HepG2 (cell line): Measurements from ENCODE around the gene POU2F1. TPM values are rescaled to one million over a fixed set of nuclear protein-coding genes. Genes with fewer than 3 reads are reported as not detected.

ENCODE experiments used
- ATAC-seq: fragments of 200-7000 bp; cut with Tn5 transposase; 3 replicates; pipeline ENCODE4 v1.9.1; 2020; ENCODE audit warnings: mild to moderate bottlenecking, moderate library complexity
- BruUV-seq: library from RNA; stranded (reverse); fragments of 400-500 nt; replicated peaks from 2 replicates; lab custom pipeline; 2021; lab: Mats Ljungman, UMichigan
- CTCF ChIA-PET: fragments of 300-600 bp; formaldehyde crosslinking; extraction: SDS; loops from one replicate; lab custom pipeline; 2021; ENCODE audit warnings: low total read pairs, inconsistent platforms, low intra/inter-chr PET ratio; lab: Yijun Ruan, JAX
- POLR2A ChIA-PET: fragments of 350-600 bp; sonication (Branson Sonifier 250); formaldehyde crosslinking; loops from one replicate; lab custom pipeline; 2020; ENCODE audit warnings: antibody characterized with exemption, inconsistent platforms; lab: Yijun Ruan, JAX
- DNase-seq: peaks from one replicate; pipeline ENCODE4 v3.0.0-alpha.2; 2015; ENCODE audit warnings: low spot score
- FAIRE-seq: peaks from 3 replicates; lab custom pipeline; 2011; peaks lifted over from hg19 to GRCh38; lab: Jason Lieb, UNC
- H2AFZ ChIP-seq: one replicate; pipeline ENCODE4 v1.6.1; 2011; ENCODE audit warnings: low read length, inconsistent platforms
- H3K27ac ChIP-seq: fragments of 300-600 bp; 3 replicates; pipeline ENCODE4 v1.8.0; 2011; ENCODE audit warnings: mixed run types, mild to moderate bottlenecking, mixed read lengths, low read length, inconsistent platforms; ENCODE audit not compliant: insufficient read depth; ENCODE audit errors: extremely low read length
- H3K27me3 ChIP-seq, 2 experiments: fragments of 200-600 bp in 1 of 2; 2 replicates in 1 of 2; 3 replicates in 1 of 2; pipeline versions ENCODE4 v1.6.0 to v1.8.0; 2011; ENCODE audit warnings: low read length in 2 of 2, mild to moderate bottlenecking in 2 of 2, moderate library complexity in 2 of 2, inconsistent platforms in 1 of 2; ENCODE audit not compliant: insufficient read depth in 2 of 2, control insufficient read depth in 1 of 2
- H3K36me3 ChIP-seq, 2 experiments: fragments of 200-600 bp in 1 of 2; replicated peaks in 1 of 2; 2 replicates in 1 of 2; 3 replicates in 1 of 2; pipeline versions ENCODE4 v1.5.1 to v1.8.0; 2011; ENCODE audit warnings: low read length in 2 of 2, inconsistent platforms in 1 of 2; ENCODE audit not compliant: insufficient read depth in 2 of 2, control insufficient read depth in 1 of 2
- H3K4me1 ChIP-seq: 2 replicates; pipeline ENCODE4 v1.5.1; 2012; ENCODE audit warnings: low read length, inconsistent platforms; ENCODE audit not compliant: insufficient read depth
- H3K4me2 ChIP-seq: 2 replicates; pipeline ENCODE4 v1.6.0; 2011; ENCODE audit warnings: low read depth, low read length, inconsistent platforms
- H3K4me3 ChIP-seq, 3 experiments: fragments of 200-600 bp in 1 of 3; sonication (generic), shearing (Covaris generic) in 1 of 3; replicated peaks in 1 of 3; 2 replicates each; pipeline ENCODE4 v1.5.1; 2011 to 2016; ENCODE audit warnings: low read length in 3 of 3, inconsistent platforms in 2 of 3, low read depth in 2 of 3, mild to moderate bottlenecking in 2 of 3, control low read depth in 1 of 3, mixed read lengths in 1 of 3; ENCODE audit not compliant: insufficient read depth in 1 of 3
- H3K79me2 ChIP-seq: one replicate; pipeline ENCODE4 v1.6.1; 2011; ENCODE audit warnings: low read length, inconsistent platforms; ENCODE audit not compliant: insufficient read depth
- H3K9ac ChIP-seq: 2 replicates; pipeline ENCODE4 v1.6.0; 2011; ENCODE audit warnings: mild to moderate bottlenecking, low read depth, low read length, inconsistent platforms; ENCODE audit not compliant: insufficient read depth
- H3K9me3 ChIP-seq: 2 replicates; pipeline ENCODE4 v1.5.1; 2012; ENCODE audit warnings: mild to moderate bottlenecking, low read length
- H4K20me1 ChIP-seq: 2 replicates; pipeline ENCODE4 v1.6.0; 2011; ENCODE audit warnings: inconsistent platforms, mild to moderate bottlenecking, low read length, moderate library complexity; ENCODE audit not compliant: insufficient read depth
- ATM ChIP-seq: fragments of 450-650 bp; IDR thresholded peaks from 2 replicates; pipeline ENCODE4 v1.7.1; 2017; ENCODE audit warnings: mild to moderate bottlenecking, borderline replicate concordance
- CENPT ChIP-seq: sonication (generic); formaldehyde crosslinking; IDR thresholded peaks from 2 replicates; pipeline ENCODE4 v1.8.0; 2022; ENCODE audit warnings: low read depth, mild to moderate bottlenecking, moderate library complexity, missing genetic modification reagents
- HOXA9 ChIP-seq: sonication (generic); formaldehyde crosslinking; IDR thresholded peaks from 2 replicates; pipeline ENCODE4 v1.8.1; 2022; ENCODE audit warnings: missing genetic modification reagents, mild to moderate bottlenecking, moderate library complexity, borderline replicate concordance
- THAP11 ChIP-seq: IDR thresholded peaks from 2 replicates; pipeline ENCODE4 v1.6.1; 2016; ENCODE audit warnings: missing biosample characterization, missing genetic modification reagents
- ZNF792 ChIP-seq: IDR thresholded peaks from 2 replicates; pipeline ENCODE4 v1.6.1; 2016
- in situ Hi-C: cut with HindIII; loops from 2 replicates; pipeline ENCODE4 v1.10.0; 2017; ENCODE audit warnings: low pct_unique_long_range_greater_than_20kb; ENCODE audit not compliant: extremely low pct_ligation_motif_present
- intact Hi-C: fragments of 100-400 bp; cut with micrococcal nuclease; formaldehyde crosslinking; loops from one replicate; pipeline ENCODE4 v1.10.0; 2022; ENCODE audit not compliant: unreplicated experiment
- polyA plus RNA-seq, 8 experiments: library from polyadenylated mRNA; depleted of rRNA in 3 of 8; stranded (reverse) in 7 of 8; unstranded in 1 of 8; fragments of >200 nt; fragmentation: Illumina TruSeq in 4 of 8; extraction: Trizol in 4 of 8; gene quantifications; 2 replicates each; pipeline versions ENCODE4 v1.2.1 to v1.2.3, GENCODE V29; 2011 to 2016; ENCODE audit warnings: low read depth in 4 of 8, missing spikeins in 1 of 8, mixed read lengths in 1 of 8; ENCODE audit not compliant: insufficient read depth in 1 of 8
- total RNA-seq, 5 experiments: library from RNA; depleted of rRNA; stranded (reverse); fragments of >200 nt; fragmentation: Illumina TruSeq; extraction: Trizol; gene quantifications; 2 replicates each; pipeline ENCODE4 v1.2.3, GENCODE V29; 2016; ENCODE audit warnings: low read depth in 1 of 5
- TF ChIP-seq, protein P1 (sequence below), 2 experiments: sonication (generic) in 1 of 2; formaldehyde crosslinking in 1 of 2; IDR thresholded peaks; 2 replicates each; pipeline versions ENCODE4 v1.5.1 to v1.6.1; 2011 to 2020; ENCODE audit warnings: borderline replicate concordance in 1 of 2, low read depth in 1 of 2, low read length in 1 of 2, mild to moderate bottlenecking in 1 of 2, missing genetic modification reagents in 1 of 2, moderate library complexity in 1 of 2
- TF ChIP-seq, protein P2 (sequence below): sonication (generic); formaldehyde crosslinking; IDR thresholded peaks from 2 replicates; pipeline ENCODE4 v1.4.0; 2020; ENCODE audit warnings: mild to moderate bottlenecking, missing genetic modification reagents
- TF ChIP-seq, protein P3 (sequence below): IDR thresholded peaks from 2 replicates; pipeline ENCODE4 v1.6.1; 2016; ENCODE audit warnings: low read depth, missing genetic modification reagents, missing compliant biosample characterization

Gene POU2F1
- total and polyA plus RNA-seq, 2 of the 13 experiments (the other 11 are each of a cell fraction or from before 2014, with no cell fraction given): 10.2 to 13.0 TPM

DNA sequence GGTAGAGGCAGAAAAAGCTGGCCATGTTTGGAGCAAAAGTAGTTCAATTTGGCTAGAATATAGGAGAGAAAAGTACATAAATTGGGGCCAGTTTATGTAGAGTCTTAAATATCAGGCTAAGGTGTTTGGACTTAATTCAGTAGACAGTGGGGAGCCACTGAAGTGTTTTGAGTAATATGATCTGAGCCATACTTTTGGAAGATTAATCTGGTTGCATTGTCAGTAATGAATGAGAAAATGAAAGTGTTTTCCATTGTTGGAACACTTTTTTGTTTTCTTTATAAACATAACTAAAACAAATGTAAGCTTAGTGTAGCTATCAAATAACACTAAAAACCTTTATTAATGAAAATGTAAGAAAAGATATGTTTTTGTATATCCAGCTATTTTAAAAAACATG lies 42.1 kb downstream of the POU2F1 start:
- POLR2A ChIA-PET: no interaction called here
- ATAC-seq (no peak), FAIRE-seq (no peak), DNase-seq (no peak)
- CTCF ChIA-PET: no interaction called here
- Histone ChIP-seq H3K9ac (no peak overlapping the region), H3K4me2 (no peak overlapping the region), H3K27ac (no peak overlapping the region), H3K27me3 (no peaks in the 10 kb centered on the region), H3K9me3 (no peaks in the 10 kb centered on the region), H2AFZ (no peak overlapping the region), H3K4me3 (no peak overlapping the region), H3K4me1 (peaks cover 17% of the 10 kb centered on the region; the same call in 1 of the 2 replicates), H3K36me3 (no peaks in the 10 kb centered on the region), H4K20me1 (no peaks in the 10 kb centered on the region; the same call in 1 of the 2 replicates), H3K79me2 (peaks cover 37% of the 10 kb centered on the region)
- BruUV-seq: no TSS peak
- in situ Hi-C loops (loop anchor here (25.0 kb wide), 1 partner anchor 274 kb away; no protein-coding TSS in a partner anchor), intact Hi-C loops (no loop called here)
- TF ChIP-seq ZNF792 (CRISPR knock-in tag) (no peak), THAP11 (CRISPR knock-in tag) (no peak), CENPT (CRISPR knock-in tag) (no peak), HOXA9 (no peak), ATM (no peak)
- TF ChIP-seq, protein P1, sequence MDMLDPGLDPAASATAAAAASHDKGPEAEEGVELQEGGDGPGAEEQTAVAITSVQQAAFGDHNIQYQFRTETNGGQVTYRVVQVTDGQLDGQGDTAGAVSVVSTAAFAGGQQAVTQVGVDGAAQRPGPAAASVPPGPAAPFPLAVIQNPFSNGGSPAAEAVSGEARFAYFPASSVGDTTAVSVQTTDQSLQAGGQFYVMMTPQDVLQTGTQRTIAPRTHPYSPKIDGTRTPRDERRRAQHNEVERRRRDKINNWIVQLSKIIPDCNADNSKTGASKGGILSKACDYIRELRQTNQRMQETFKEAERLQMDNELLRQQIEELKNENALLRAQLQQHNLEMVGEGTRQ (IDR thresholded peaks at IDR 0.05; ENCODE audit: low read depth, low read length): no peak
- TF ChIP-seq, protein P1 (CRISPR knock-in tag; IDR thresholded peaks at IDR 0.05; ENCODE audit: borderline replicate concordance): no peak
- TF ChIP-seq, protein P2, sequence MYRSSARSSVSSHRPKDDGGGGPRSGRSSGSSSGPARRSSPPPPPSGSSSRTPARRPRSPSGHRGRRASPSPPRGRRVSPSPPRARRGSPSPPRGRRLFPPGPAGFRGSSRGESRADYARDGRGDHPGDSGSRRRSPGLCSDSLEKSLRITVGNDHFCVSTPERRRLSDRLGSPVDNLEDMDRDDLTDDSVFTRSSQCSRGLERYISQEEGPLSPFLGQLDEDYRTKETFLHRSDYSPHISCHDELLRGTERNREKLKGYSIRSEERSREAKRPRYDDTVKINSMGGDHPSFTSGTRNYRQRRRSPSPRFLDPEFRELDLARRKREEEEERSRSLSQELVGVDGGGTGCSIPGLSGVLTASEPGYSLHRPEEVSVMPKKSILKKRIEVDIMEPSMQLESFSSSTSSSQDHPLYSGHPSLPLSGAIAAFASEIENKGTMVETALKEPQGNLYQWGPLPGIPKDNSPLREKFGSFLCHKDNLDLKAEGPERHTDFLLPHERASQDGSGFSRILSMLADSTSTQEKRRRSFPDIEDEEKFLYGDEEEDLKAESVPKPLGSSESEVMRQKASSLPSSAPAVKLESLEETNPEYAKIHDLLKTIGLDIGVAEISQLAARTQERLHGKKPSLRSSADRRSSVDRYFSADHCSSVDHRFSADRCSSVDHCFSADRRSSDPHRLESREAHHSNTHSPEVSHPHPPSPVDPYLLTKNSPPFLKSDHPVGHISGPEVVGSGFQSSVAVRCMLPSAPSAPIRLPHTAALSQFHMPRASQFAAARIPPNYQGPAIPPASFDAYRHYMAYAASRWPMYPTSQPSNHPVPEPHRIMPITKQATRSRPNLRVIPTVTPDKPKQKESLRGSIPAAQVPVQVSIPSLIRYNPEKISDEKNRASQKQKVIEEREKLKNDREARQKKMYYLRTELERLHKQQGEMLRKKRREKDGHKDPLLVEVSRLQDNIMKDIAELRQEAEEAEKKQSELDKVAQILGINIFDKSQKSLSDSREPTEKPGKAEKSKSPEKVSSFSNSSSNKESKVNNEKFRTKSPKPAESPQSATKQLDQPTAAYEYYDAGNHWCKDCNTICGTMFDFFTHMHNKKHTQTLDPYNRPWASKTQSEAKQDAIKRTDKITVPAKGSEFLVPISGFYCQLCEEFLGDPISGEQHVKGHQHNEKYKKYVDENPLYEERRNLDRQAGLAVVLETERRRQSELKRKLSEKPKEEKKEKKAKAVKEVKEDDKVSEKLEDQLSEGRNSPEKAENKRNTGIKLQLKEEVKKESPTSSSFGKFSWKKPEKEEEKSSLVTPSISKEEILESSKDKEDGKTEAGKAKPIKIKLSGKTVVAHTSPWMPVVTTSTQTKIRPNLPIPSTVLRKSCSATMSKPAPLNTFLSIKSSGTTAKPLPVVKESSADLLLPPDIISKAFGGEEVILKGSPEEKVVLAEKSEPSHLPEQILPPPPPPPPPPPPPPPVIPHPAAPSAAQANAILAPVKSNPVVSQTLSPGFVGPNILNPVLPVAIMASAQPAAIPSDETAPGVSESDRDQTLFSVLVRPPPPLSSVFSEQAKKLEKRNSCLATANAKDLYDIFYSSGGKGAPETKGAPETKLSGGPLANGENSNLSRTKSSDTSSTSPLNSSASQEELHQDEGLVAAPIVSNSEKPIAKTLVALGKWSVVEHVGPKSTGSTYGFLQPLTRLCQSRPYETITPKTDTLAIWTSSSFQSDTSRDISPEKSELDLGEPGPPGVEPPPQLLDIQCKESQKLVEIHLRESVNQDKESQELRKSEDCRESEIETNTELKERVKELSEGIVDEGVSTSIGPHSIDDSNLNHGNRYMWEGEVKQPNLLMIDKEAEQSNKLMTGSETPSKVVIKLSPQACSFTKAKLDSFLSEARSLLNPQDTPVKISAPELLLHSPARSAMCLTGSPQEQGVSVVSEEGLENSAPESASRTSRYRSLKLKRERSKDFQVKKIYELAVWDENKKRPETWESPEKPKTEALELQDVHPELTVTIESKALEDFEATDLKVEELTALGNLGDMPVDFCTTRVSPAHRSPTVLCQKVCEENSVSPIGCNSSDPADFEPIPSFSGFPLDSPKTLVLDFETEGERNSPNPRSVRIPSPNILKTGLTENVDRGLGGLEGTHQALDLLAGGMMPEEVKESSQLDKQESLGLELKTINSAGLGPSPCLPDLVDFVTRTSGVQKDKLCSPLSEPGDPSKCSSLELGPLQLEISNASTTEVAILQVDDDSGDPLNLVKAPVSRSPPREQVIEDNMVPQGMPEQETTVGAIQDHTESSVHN: no peak
- TF ChIP-seq, protein P3, sequence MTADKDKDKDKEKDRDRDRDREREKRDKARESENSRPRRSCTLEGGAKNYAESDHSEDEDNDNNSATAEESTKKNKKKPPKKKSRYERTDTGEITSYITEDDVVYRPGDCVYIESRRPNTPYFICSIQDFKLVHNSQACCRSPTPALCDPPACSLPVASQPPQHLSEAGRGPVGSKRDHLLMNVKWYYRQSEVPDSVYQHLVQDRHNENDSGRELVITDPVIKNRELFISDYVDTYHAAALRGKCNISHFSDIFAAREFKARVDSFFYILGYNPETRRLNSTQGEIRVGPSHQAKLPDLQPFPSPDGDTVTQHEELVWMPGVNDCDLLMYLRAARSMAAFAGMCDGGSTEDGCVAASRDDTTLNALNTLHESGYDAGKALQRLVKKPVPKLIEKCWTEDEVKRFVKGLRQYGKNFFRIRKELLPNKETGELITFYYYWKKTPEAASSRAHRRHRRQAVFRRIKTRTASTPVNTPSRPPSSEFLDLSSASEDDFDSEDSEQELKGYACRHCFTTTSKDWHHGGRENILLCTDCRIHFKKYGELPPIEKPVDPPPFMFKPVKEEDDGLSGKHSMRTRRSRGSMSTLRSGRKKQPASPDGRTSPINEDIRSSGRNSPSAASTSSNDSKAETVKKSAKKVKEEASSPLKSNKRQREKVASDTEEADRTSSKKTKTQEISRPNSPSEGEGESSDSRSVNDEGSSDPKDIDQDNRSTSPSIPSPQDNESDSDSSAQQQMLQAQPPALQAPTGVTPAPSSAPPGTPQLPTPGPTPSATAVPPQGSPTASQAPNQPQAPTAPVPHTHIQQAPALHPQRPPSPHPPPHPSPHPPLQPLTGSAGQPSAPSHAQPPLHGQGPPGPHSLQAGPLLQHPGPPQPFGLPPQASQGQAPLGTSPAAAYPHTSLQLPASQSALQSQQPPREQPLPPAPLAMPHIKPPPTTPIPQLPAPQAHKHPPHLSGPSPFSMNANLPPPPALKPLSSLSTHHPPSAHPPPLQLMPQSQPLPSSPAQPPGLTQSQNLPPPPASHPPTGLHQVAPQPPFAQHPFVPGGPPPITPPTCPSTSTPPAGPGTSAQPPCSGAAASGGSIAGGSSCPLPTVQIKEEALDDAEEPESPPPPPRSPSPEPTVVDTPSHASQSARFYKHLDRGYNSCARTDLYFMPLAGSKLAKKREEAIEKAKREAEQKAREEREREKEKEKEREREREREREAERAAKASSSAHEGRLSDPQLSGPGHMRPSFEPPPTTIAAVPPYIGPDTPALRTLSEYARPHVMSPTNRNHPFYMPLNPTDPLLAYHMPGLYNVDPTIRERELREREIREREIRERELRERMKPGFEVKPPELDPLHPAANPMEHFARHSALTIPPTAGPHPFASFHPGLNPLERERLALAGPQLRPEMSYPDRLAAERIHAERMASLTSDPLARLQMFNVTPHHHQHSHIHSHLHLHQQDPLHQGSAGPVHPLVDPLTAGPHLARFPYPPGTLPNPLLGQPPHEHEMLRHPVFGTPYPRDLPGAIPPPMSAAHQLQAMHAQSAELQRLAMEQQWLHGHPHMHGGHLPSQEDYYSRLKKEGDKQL (CRISPR knock-in tag): no peak
